GM19452 (cell line): ENCODE results near the gene DNASE1.

Source experiments
- ATAC-seq: cut with Tn5 transposase; IDR thresholded peaks from one replicate; pipeline ENCODE4 v1.9.1; 2021; ENCODE audit not compliant: unreplicated experiment

Gene DNASE1

GRCh38 chr16:3694051-3694450 lies 39.6 kb downstream of the DNASE1 start:
- ATAC-seq: no peak

GRCh38 chr16:3695610-3696369 lies 41.3 kb downstream of the DNASE1 start:
- ATAC-seq: no peak

- no peak for ATAC-seq
Observed at GRCh38 chr16:3696425-3697218, 42.1 kb downstream of the DNASE1 start.

- ATAC-seq: no peak
Observed at GRCh38 chr16:3698941-3699340, 44.5 kb downstream of the DNASE1 start.

GRCh38 chr16:3701531-3701930 lies 47.0 kb downstream of the DNASE1 start:
- no peak for ATAC-seq

GRCh38 chr16:3702082-3702481 lies 47.6 kb downstream of the DNASE1 start:
- no peak for ATAC-seq

GRCh38 chr16:3706253-3707012 lies 51.9 kb downstream of the DNASE1 start:
- no peak for ATAC-seq
